SK-N-SH treated with all-trans-retinoic acid at 6 μM for 48 hours (cell line): ENCODE measurements around the gene ZNF285.
"Not testable (repeated sequence)": the region's sequence is repeated elsewhere in the genome, so short reads cannot be mapped to it uniquely, and the experiment has no call there.

Source experiments
- ATAC-seq: fragments of 200-7000 bp; cut with Tn5 transposase; 3 replicates; pipeline ENCODE4 v1.9.1; 2020; ENCODE audit warnings: mild to moderate bottlenecking, moderate library complexity
- GLIS3 ChIP-seq: fragments of 250-450 bp; sonication (Bioruptor Pico); IDR thresholded peaks from 2 replicates; pipeline ENCODE4 v1.5.0; 2020; ENCODE audit warnings: mild to moderate bottlenecking, moderate library complexity
- POU6F1 ChIP-seq: fragments of 250-450 bp; sonication (Bioruptor Pico); IDR thresholded peaks from 2 replicates; pipeline ENCODE4 v1.8.0; 2021; ENCODE audit warnings: low read depth, mild to moderate bottlenecking, moderate library complexity, borderline replicate concordance
- PPARA ChIP-seq: fragments of 250-450 bp; sonication (Bioruptor Pico); IDR thresholded peaks from 2 replicates; pipeline ENCODE4 v1.5.0; 2020; ENCODE audit warnings: mild to moderate bottlenecking, borderline replicate concordance
- TCF4 ChIP-seq: fragments of 250-450 bp; sonication (Bioruptor Pico); IDR thresholded peaks from 2 replicates; pipeline ENCODE4 v1.8.0; 2021; ENCODE audit warnings: mild to moderate bottlenecking, moderate library complexity, borderline replicate concordance
- ZFP3 ChIP-seq: fragments of 250-450 bp; sonication (Bioruptor Pico); IDR thresholded peaks from 2 replicates; pipeline ENCODE4 v1.5.0; 2020; ENCODE audit warnings: mild to moderate bottlenecking, moderate library complexity
- ZFP30 ChIP-seq: fragments of 450-650 bp; formaldehyde crosslinking; IDR thresholded peaks from 2 replicates; pipeline ENCODE4 v1.5.0; 2022; ENCODE audit warnings: mild to moderate bottlenecking, moderate library complexity

The ZNF285 gene

DNA sequence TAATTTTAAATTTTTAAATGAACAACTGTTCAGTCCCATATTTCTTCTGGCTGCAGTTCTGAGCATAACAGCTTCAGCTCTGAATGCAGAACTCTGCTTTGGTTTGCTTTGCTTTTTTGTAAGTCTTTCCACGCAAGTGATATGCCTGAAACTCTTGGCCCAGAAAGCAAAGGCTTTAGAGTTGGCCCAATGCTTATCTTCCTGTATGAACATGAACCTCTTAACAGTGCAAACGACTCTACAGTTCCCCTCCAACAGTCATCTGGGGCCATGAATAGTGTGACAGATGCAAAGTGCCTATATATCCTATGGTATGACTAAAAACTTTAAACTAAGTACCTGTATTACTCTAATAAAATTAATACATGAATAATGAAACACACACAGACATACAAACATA lies 59.6 kb downstream of the ZNF285 start:
- ATAC-seq = no peak
- no peak for TF ChIP-seq TCF4 (CRISPR knock-in tag)
- TF ChIP-seq ZFP30 = no peak
- TF ChIP-seq ZFP3 = no peak
- no peak for TF ChIP-seq GLIS3 (CRISPR knock-in tag)
- TF ChIP-seq PPARA (CRISPR knock-in tag) = no peak
- no peak for TF ChIP-seq POU6F1 (CRISPR knock-in tag)
- TF ChIP-seq, all 23 proteins: peak for 0

DNA sequence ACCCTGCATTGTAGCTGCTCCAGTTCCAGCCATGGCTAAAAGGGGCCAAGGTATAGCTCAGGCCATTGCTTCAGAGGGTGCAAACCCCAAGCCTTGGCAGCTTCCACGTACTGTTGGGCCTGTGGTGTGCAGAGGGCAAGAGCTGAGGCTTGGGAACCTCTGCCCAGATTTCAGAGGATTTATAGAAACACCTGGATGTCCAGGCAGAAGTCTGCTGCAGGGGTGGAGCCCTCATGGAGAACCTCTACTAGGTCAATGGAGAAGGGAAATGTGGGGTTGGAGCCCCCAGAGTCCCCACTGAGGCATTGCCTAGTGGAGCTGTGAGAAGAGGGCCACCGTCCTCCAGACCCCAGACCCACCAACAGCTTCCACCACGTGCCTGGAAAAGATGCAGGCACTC lies 66.8 kb downstream of the ZNF285 start:
- ATAC-seq = not testable (repeated sequence)
